HL-60/S4 treated with phorbol 12-myristate 13-acetate at 8.2 ng/mL for 4 days and 3 days (cell line): ENCODE data around the gene DTX1.

ENCODE experiments used
- in situ Hi-C: fragments of 300-500 bp; cut with MboI; formaldehyde crosslinking; loops from 2 replicates; pipeline ENCODE4 v1.15.0; 2022; ENCODE audit warnings: low sequenced_read_pairs

The DTX1 gene

GRCh38 chr12:113056631-113057488, at the start of gene DTX1:
TSS of gene DTX1 (plus strand) at chr12:113056730. CDS start at chr12:113058193, 1,463 bp downstream.
- in situ Hi-C loops, result no loop called here

- in situ Hi-C loops, result no loop called here
Observed at GRCh38 chr12:113007166-113007565, 49.4 kb upstream of the DTX1 start.

GRCh38 chr12:113010701-113011100, 45.8 kb upstream of the DTX1 start:
- in situ Hi-C loops, result no loop called here

DNA sequence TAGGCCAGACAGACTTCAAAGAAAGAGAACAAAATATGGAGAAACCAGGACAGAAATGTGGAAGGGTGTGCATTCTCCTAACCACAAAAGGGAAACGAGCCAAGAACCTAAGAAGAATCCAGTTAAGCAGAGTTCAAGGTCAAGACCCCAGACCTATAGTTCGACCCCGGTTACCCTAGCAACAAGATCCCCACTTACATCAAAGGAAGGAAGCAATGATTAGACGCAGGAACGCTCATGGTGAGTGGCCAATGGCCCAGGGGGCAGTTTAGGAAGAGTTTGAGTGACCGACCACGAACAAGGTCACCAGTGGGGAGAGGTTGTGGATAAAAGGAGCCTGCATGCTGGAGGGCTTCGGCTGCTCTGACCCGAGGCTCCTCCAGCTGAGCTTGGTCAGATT, 42.0 kb upstream of the DTX1 start:
- in situ Hi-C loops, result no loop called here

DNA sequence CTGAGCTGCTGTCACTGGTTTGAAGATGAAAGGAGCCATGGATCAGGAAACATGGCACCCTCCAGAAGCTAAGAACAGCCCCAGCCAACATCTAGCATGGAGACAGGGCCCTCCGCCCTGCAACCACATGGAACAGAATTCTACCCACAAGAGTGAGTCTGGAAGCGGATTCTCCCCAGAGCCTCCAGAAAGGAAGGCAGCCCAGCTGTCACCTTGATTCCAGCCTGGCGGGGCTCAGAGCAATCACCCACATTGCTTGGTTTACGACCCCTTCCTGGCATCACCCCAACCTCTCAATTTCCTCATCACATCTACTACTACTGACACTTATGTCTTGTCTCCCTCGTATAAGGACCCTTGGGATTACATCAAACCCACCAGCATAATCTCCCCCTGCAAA, 39.7 kb upstream of the DTX1 start:
- in situ Hi-C loops, result no loop called here

DNA sequence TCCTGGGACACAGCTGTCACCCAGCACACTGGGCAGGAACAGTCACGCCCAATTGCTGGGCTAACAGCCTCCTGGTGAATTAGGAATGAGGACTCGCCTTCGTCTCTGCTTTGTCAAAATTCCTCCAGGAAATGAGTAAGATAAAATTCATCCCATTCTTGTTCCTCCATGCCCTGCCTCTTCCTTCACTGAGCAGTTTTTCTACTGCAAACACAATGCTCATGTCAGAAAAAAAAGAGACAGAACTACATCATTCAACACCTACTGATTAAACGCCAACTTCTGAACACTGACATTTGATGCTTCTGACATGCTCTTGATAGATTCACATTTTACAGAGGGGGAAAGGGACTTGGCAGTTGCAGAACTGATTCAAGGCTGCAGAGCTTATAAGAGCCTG, 37.5 kb upstream of the DTX1 start:
- in situ Hi-C loops, result no loop called here

- in situ Hi-C loops, result no loop called here
Observed at GRCh38 chr12:113021500-113021899, 35.0 kb upstream of the DTX1 start.

DNA sequence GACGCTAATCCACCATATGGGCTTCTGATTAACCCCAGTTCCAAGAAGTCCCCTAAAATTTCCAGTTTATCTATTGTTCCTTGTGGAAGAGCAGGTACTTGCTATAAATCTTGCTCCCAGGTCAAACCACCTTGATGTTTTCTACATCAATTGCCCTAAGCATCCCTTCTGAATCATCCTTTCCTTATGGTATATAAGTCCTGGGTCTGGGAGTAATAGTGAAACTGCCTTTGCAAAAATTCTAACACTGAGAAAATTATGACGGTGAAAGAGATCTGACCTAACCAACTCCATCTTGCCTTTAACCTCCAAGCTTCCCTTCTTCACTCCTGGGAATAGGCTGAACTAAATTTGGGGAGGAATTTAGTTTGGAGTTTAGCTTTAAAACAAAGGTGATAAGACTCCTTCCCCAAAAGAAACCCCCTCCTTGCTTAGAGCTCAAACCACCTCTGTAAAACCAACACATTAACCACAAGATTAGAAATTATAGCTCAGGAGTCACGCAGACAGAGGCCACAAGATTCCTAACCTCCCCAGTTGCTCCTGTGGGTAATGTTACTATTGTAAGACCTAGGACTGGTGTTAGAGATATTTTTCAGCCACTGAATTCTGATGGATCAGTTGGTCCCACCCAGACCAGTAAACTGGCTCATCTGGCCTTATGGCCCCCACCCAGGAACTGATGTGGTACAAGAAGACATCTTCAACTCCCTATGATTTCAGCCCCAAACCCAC, 33.8 kb upstream of the DTX1 start:
- in situ Hi-C loops, result no loop called here

- in situ Hi-C loops, result no loop called here
Observed at GRCh38 chr12:113027726-113028125, 28.8 kb upstream of the DTX1 start.

DNA sequence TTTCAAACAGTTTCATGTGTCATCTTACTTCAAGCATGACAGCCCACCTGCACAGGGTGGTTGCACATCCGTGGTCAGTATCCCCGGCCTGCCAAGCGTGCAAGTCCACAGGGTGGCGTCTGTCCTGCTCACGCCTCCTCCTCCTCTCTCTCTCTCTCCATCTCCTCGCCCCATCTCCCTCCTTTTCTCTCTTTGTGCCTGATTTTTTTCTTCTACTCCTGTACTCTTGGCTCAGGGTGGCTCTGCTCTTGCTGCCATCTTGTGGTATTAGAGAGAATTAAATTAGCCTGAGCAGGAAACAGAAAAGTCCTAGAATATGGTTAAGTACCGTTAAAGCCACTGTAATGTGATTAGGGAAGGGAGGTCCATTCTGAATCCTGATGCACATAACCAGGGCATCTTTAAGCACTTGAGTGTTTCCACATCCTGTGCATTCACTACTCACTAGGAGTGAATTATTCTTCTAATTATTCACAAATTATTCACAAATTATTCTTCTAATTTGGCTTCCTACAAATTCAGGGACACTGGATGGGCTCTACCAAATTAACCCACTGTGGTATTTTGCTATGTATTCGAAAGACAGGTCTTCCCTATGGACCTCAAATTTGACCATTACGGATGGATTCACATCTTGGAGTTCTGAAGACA, 25.5 kb upstream of the DTX1 start:
- in situ Hi-C loops, result no loop called here

DNA sequence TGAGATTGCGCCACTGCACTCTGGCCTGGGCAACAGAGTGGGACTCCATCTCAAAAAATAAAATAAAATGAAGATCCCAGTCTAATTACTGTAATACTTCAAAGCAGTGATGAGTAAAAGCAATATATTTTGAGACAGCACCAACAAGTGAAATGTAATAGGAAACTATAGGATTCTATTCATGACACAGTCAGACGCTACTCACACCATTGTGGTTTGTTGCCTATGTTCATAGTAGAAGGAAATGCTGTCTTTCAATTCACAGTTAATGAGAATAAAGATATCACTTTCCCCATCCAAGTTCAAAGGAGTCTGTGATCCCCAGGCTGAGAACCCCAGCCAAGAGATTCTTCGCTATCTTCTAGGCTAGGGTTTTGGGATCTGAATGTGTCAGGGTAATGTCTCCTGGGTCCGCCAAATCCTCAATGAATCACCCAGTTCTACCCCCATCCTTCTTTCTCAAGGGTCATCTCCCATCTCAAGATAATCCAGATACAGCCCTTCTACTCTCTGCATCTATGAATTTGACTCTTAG, 16.6 kb upstream of the DTX1 start:
- in situ Hi-C loops, result no loop called here

GRCh38 chr12:113040722-113041171, 15.8 kb upstream of the DTX1 start:
- in situ Hi-C loops, result no loop called here

DNA sequence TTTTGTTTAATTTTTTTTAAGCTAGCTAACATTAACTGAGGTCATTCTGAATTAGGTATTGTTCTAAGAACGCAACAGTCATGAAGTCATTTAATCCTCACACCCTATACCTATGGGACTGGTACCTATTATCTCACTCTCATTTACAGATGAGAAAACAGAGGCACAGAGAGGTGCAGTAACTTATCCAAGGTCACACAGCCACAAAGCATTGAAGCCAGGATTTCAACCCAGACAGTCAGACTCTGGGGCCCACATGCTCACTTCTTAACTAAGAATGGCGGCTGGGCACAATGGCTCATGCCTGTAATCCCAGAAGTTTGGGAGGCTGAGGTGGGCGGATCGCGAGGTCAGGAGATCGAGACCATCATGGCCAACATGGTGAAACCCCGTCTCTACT, 15.0 kb upstream of the DTX1 start:
- in situ Hi-C loops, result no loop called here

- in situ Hi-C loops, result no loop called here
Observed at GRCh38 chr12:113043240-113043639, 13.3 kb upstream of the DTX1 start.

- in situ Hi-C loops, result no loop called here
Observed at GRCh38 chr12:113044516-113044915, 12.0 kb upstream of the DTX1 start.

- in situ Hi-C loops, result loop anchor here (5.0 kb wide), 1 partner anchor 124 kb away; no protein-coding TSS in a partner anchor
Observed at GRCh38 chr12:113048716-113049127, 7.8 kb upstream of the DTX1 start.

GRCh38 chr12:113049976-113050742, 6.4 kb upstream of the DTX1 start:
- in situ Hi-C loops, result loop anchor here (5.0 kb wide), 1 partner anchor 122 kb away; no protein-coding TSS in a partner anchor

DNA sequence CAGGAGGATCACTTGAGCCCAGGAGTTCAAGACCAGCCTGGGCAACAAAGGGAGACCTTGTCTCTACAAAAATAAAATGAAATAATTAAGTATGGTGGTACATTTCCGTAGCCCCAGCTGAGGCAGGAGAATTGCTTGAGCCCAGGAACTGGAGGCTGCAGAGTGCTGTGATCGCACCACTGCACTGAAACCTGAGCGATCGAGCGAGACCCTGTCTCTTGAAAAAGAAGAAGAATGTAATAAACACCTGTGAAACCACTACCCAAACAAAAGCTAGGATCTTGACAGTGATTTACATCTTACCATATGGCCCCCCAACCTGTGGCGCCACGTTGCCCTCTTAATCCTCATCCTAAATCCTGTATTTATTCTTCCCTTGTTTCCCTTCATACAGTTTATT, 5.7 kb upstream of the DTX1 start:
- in situ Hi-C loops, result no loop called here

DNA sequence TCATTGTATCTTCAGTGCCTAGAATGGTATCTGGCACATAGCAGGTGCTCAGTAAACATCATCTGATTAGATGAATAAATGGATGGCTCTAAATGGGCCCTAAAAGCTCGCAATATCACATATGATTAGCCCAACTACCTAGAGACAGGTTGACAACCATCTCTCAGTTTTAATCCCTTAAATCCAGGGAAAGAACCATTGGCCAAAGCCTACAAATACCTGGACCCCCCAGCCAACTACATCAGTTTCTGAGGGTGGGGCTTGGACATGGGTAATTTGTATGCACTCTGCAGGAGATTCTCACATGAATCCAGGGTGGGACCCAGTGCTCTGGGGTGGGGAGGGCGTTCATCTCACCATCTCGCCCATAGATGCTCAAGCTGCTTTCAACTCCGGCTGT, 4.8 kb upstream of the DTX1 start:
- in situ Hi-C loops, result no loop called here

- in situ Hi-C loops, result no loop called here
Observed at GRCh38 chr12:113052326-113052725, 4.2 kb upstream of the DTX1 start.
